GM18951 (cell line): ENCODE results near the gene CISD1.
"Not testable (repeated sequence)": the region's sequence is repeated elsewhere in the genome, so short reads cannot be mapped to it uniquely, and the experiment has no call there.

Source experiments
- POLR2A ChIP-seq: IDR thresholded peaks from 4 replicates; pipeline ENCODE4 v1.6.1; 2011; ENCODE audit warnings: mild to moderate bottlenecking; ENCODE audit not compliant: insufficient read length, insufficient read depth; ENCODE audit errors: extremely low read depth
- in situ Hi-C: fragments of 300-500 bp; cut with MboI; formaldehyde crosslinking; loops from one replicate; pipeline ENCODE4 v1.12.0; 2022; ENCODE audit warnings: low sequenced_read_pairs, mixed read lengths, inconsistent platforms; ENCODE audit not compliant: unreplicated experiment

Gene CISD1

GRCh38 chr10:58268946-58269781 is at the start of gene CISD1:
Gene CISD1 (plus strand): TSS chr10:58269162. CDS start chr10:58269274, 112 bp downstream.
- TF ChIP-seq POLR2A: peak; percentile 91
- in situ Hi-C loops: no loop called here

- in situ Hi-C loops: no loop called here
- TF ChIP-seq POLR2A: no peak
Measured at GRCh38 chr10:58219875-58220274, 49.1 kb upstream of the CISD1 start.

DNA sequence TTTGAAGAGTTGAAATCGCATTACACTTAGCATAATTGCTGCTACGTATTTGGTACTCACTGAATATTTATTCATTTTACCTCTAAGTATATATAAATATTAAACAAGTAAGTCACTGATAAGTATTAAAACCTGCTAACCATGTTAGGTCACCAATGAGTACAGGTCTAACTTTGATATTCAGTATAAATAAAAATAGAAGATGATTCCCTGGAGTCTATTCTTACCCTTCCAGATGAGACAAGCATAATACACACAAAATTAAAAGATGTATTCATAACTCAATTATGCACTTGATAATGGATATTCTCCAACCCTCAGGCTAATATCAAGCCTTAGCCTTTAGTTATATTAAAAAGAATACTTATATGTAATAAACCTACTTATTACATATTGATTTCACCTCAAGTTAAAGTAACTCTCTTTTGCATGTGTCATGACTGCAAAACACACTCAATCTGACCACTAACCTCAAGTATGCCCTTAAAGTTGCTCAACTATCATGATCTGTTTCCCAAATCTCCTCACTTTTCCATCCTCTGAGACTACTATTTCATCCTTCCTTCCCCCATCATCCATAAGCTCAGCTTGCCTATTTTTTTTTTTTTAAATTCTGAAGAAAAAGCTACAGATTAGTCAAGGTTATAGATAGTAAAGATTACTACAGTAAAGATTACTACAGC is 48.1 kb upstream of the CISD1 start:
- TF ChIP-seq POLR2A: no peak
- in situ Hi-C loops: no loop called here

- in situ Hi-C loops: no loop called here
- no peak for TF ChIP-seq POLR2A
Measured at GRCh38 chr10:58225654-58226053, 43.3 kb upstream of the CISD1 start.

DNA sequence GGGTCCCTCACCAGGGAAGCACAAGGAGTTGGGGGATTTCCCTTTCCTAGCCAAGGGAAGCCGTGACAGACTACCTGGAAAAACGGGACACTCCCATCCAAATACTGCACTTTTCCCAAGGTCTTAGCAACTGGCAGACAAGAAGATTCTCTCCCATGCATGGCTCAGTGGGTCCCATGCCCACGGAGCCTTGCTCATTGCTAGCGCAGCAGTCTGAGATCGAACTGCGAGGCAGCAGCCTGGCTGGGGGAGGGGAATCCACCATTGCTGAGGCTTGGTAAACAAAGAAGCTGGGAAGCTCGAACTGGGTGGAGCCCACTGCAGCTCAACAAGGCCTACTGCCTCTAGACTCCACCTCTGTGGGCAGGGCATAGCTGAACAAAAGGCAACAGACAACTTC is 39.1 kb upstream of the CISD1 start:
- in situ Hi-C loops: not testable (repeated sequence)

DNA sequence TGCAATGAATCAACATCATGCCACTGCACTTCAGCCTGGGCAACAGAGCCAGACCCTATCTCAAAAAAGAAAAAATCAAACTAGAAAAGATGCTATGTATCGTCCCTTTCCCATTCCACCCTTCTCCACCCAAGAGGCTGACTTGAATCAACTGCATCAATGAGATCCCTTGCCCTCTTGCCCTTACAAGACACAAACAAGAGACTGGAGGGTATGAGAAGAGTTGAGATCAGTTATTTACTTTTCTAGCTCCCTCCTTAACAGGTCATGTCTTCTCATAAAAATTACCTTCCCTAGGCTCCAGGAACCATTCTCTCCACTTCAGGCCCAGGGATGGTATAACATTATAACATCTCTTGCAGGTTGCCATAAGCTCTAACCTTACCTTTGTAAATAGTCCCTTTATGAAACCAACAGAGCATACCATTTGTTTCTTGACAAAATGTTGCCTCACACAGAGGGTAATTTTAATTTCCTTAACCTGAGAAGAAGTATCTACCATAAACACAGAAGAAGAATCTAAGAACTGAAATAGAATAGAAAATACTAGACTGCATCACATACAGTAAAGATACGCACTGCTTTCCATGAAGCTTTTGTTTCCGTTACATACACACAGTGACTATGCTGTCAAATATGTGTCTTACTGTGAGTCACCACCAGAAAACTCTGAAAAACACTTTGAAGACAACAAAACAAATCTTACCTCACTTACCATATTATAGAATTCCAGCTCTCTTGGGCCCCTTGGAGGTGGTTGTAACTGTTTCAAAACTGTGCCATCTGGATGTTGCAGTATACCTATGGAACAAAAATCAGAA is 31.7 kb upstream of the CISD1 start:
- no peak for TF ChIP-seq POLR2A
- in situ Hi-C loops: no loop called here

DNA sequence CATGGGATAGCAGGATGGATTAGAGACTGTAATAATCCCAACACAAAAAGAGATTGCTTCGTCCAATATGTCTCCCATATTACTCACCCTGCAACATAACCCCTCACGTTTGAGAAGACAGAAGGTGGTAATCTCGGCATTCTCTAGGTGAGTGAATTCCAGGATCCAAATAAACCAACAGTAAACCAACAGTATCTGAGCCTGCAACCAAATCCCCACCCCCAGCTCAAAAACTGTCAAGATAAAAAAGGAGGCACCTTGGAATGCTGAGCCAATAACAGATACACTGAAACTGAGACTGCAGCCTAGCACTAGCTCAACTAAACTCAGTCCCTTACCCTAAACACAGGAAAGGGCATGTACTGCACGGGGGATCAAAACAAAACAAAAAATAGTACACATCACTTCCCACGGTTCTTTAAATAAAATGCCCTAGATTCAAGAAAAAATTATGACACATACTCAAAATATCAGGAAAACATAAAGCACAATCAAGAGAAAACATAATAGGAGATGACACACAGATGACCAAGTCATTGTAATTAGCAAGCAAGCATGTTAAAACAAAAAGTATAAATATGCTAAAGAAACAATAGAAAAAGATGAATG is 29.3 kb upstream of the CISD1 start:
- in situ Hi-C loops: no loop called here
- TF ChIP-seq POLR2A: no peak

GRCh38 chr10:58240531-58240930 is 28.4 kb upstream of the CISD1 start:
- in situ Hi-C loops: no loop called here
- TF ChIP-seq POLR2A: no peak

GRCh38 chr10:58241346-58241745 is 27.6 kb upstream of the CISD1 start:
- no peak for TF ChIP-seq POLR2A
- in situ Hi-C loops: no loop called here

GRCh38 chr10:58243269-58243668 is 25.7 kb upstream of the CISD1 start:
- in situ Hi-C loops: no loop called here
- TF ChIP-seq POLR2A: no peak

- in situ Hi-C loops: not testable (repeated sequence)
Measured at GRCh38 chr10:58243801-58244200, 25.2 kb upstream of the CISD1 start.

GRCh38 chr10:58244242-58244641 is 24.7 kb upstream of the CISD1 start:
- in situ Hi-C loops: not testable (repeated sequence)

DNA sequence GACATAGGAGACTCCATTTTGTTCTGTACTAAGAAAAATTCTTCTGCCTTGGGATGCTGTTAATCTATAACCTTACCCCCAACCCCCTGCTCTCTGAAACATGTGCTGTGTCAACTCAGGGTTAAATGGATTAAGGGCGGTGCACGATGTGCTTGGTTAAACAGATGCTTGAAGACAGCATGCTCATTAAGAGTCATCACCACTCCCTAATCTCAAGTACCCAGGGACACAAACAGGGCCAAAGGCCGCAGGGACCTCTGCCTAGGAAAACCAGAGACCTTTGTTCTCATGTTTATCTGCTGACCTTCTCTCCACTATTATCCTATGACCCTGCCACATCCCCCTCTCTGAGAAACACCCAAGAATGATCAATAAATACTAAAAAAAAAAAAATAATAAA is 24.3 kb upstream of the CISD1 start:
- in situ Hi-C loops: not testable (repeated sequence)
